Activated CD8-positive, alpha-beta memory T cell treated with anti-CD3 and anti-CD28 coated beads, Interleukin-2, amount 50 U/mL, for 24 hours (primary cell): Measurements from ENCODE around the gene ATAD3A.

Experiments
- DNase-seq: peaks from one replicate; pipeline ENCODE4 v3.0.0-alpha.2; 2020; ENCODE audit errors: extremely low read depth

ATAD3A gene

DNA sequence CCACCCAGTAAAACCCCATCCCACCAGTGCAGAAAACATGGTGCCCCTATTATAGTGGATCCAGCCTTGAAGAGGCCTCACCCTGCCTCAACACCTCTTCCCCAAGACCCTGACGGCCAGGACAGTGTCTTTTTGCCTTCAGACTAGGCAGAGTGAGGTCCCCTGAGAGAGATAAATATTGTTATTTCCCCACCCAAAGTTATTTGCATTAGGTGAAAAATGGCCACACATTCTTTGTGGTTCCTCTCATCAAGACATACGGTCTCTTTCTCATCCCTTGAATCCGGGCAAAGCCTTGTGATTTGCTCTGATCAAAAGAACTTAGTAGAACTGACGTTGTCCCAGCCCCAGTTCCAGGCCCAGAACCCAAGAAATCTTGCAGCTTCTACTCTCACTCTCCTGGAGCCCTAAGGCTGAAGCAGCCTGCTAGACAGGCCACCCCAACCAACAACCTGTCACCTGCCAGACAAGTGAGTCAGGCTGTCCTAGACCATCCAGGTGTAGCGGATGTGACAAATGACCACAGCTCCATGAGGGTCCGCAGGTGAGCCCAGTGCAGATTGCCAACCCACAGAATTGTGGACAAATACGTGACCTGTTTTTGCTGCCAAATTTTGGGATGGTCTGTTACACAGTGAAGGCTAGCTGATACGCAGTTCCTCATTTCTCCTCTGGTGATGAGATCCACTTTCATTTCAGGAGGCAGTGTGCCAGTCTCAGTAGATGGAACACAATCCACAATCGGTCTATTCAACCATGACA, 70.8 kb downstream of the ATAD3A start:
- no peak for DNase-seq

DNA sequence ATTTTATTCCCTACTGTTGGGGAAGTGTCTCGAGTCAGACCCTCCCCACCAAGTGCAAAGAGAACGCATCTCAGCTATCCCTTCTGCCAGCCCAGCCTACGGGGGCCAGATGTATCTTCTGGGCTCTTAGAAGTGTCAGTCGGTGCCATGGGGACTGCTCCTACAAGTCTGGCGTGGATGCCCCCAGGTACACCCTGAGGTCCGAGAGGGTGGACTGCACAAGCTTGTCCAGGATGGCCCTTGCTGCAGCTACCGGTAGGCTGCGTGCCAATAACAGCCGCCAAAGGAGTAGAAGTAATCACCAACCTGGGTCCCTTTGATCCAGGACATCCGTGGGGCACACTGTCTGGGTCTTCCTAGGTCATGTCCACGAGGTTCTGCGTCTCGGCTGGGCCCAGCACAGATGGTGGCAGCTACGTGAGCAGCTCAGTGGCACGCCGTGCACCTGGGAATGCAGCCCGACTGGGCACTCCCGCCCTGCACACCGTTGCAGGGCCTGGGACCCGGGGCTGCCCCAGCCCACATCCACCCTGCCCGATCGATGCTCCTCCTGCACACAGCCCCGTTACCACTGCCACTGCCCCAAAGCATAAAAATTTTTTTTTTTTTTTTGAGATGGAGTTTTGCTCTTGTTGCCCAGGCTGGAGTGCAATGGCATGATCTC, 71.5 kb downstream of the ATAD3A start:
- DNase-seq = no peak
